Fibroblast of gingiva (primary cell): ENCODE measurements around the gene UBASH3B.
A peak's percentile ranks its signal among the peaks of the same experiment; 100 is the strongest.
"Not testable (repeated sequence)": the region's sequence is repeated elsewhere in the genome, so short reads cannot be mapped to it uniquely, and the experiment has no call there.

ENCODE experiments used
- DNase-seq: peaks from one replicate; pipeline ENCODE4 v3.0.0-alpha.2; 2011; ENCODE audit warnings: low read depth

The UBASH3B gene, protein sequence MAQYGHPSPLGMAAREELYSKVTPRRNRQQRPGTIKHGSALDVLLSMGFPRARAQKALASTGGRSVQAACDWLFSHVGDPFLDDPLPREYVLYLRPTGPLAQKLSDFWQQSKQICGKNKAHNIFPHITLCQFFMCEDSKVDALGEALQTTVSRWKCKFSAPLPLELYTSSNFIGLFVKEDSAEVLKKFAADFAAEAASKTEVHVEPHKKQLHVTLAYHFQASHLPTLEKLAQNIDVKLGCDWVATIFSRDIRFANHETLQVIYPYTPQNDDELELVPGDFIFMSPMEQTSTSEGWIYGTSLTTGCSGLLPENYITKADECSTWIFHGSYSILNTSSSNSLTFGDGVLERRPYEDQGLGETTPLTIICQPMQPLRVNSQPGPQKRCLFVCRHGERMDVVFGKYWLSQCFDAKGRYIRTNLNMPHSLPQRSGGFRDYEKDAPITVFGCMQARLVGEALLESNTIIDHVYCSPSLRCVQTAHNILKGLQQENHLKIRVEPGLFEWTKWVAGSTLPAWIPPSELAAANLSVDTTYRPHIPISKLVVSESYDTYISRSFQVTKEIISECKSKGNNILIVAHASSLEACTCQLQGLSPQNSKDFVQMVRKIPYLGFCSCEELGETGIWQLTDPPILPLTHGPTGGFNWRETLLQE

DNA sequence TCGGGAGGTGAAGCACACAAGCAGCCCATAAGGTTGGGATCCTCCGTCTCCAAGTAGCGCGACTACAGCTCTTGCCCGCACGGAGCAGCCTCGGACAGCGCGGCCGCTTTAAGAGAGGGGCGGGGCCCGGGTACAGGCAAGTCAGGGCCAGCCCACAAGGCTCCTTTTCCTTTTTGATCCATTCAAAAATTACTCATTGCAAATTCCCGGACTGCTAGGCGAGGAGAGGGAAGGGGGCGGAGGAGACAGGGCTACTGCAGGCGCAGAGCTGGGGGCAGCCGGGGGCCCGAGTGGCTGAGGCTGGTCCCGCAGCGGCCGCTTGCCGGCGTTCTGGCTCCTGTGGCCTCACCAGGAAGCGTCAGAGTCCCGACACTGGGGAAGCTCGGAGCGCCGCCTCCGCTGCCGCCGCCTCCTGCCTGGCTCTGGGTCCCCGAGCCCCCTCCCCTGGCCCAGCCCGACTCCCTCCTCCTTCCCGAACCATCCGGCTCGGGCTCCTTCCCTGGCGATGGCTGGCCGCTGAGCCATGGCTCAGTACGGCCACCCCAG is at the start of gene UBASH3B:
Gene UBASH3B, plus strand, starts transcription at position 196 of the 546 bp plus-strand sequence. Its CDS starts 328 bp downstream, at position 524.
- DNase-seq, result peak; percentile 82

DNA sequence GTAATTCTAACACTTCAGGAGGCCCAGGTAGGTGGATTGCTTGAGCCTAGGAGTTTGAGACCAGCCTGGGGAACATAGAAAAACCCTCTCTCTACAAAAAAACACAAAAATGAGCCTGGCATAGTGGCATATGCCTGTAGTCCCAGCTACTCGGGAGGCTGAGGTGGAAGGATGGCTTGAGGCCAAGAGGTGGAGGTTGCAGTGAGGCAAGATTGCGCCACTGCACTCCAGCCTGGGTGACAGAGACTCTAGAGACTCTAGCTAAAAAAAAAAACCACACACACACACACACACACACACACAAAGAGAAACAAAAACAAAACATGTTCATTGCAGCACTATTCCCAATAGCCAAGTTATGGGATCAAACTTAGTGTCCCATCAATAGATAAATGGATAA is 48.4 kb upstream of the UBASH3B start:
- not testable (repeated sequence) for DNase-seq

DNA sequence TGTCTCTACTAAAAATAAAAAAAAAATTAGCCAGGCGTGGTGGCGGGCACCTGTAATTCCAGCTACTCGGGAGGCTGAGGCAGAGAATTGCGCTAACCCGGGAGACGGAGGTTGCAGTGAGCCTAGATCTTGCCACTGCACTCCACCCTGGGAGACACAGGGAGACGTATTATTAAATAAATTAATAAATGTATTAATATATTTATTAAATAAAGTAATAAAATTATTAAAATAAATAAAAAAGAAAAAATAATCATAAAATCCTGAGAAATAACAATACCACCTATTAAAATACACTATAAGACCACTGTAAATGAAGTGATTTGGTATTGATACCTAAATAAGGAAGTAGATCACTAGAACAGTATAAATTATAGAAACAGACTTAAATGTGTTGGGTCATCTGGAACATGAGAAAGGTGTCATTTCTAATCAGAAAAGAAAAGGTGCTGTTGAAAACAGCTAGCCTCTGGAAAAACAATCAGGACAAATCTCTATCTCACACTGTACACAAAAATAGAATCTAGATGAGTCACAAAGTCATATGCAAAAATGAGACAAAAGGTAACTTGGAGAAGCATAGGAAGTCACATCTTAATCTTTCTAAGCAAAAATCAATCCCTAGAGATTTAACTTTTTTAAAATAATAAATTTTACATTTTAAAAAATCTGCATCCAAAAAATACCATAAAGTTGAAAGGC is 43.2 kb upstream of the UBASH3B start:
- DNase-seq, result no peak

DNA sequence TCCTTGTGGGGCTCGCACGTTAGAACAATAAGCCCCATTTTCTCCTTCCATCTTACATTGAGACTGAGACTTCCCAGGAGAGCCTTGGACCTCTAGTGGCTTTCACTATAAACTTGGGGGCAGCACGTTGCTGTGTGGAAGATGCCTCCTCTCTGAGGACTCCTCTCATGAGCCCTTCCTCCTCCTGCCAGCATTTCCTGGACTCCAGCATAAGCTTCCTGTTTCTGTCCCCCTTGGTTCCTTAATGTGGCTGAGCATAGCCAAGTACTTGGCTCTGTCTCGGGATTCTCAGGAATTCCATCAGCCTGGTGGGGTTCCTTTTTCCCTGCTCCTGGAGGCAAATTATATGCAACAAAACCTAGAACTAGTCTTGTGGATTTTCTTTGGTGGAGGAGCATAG is 38.8 kb upstream of the UBASH3B start:
- no peak for DNase-seq

DNA sequence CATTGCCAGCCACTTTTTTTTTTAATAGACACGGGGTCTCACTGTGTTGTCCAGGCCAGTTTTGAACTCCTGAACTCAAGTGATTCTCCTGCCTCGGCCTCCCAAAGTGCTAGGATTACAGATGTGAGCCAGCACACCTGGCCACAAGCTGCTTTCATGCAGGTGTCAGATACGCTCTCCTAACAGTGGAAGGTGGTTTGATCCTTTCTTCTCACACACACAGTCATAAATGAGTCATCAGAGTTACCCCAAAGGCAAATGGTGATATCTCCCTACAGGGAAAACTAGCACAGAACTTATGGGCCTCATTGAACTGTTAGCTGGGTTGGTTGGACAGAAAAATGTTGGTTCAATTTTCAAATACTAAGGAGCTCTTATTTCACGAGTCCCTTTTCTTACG is 38.2 kb upstream of the UBASH3B start:
- no peak for DNase-seq

DNA sequence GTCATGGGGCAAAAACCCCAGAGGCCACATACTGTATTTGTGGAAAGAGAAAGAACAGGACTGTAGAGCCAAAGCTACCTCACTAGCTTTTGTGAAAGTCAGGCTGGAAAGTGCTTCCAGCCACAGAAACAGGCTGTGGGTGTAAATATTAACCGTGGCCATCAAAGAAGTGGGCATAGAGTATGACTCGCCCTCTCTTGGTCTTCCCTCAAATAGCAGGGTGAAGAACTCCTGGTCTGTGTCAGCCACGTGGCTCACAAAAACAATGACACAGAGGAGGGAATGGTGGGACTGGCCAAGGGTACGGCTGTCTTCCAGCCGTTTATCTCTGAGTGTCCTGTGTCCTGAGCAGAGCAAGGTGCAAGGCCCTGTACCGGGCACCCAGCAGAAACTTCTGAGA is 37.6 kb upstream of the UBASH3B start:
- DNase-seq, result no peak

DNA sequence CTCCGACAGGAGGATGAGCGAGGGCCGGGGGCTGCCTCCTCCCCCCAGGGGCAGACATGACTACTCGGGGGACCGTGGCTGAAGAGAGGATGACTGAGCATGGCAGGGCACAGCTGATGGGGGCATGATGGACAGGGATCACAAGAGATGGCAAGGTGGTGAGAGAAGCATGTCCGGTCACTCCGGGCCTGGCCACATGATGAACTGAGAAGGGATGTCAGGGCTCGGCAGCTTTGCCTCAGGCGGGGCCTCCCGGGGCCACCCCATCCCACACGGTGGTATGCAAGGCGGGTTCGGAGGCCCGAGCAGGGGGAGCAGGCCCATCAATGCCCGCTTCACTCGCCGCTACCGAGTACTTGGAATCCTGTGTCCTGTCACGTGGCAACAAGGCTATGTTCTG is 36.6 kb upstream of the UBASH3B start:
- DNase-seq, result no peak

DNA sequence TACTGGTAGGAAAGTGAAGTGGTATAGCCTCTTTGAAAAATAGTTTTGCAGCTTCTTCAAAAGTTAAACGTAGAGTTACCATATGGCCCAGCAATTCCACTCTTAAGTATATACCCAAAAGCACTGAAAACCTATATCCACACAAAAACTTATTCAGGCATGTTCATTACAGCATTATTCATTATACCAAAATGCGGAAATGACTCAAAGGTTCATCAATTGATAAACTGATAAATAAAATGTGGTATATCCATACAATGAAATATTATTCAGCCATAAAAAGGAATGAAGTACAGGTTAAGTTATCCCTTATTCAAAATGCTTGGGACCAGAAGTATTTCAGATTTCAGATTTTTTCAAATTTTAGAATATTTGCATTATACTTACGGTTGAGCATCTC is 35.8 kb upstream of the UBASH3B start:
- no peak for DNase-seq

DNA sequence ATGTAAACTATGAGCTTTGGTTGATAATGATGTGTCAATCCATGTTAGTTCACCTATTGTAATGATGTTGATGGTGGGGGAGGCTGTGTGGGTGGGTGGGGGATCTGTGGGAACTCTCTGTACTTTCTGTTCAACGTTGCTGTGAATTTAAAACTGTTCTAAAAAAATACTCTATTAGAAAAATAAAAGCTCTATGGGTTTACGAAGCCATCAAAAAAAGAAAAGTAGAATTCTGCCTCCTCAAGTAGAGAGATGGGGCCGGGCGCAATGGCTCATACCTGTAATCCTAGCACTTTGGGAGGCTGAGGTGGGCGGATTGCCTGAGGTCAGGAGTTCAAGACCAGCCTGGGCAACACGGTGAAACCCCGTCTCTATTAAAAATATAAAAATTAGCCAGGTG is 30.0 kb upstream of the UBASH3B start:
- not testable (repeated sequence) for DNase-seq

DNA sequence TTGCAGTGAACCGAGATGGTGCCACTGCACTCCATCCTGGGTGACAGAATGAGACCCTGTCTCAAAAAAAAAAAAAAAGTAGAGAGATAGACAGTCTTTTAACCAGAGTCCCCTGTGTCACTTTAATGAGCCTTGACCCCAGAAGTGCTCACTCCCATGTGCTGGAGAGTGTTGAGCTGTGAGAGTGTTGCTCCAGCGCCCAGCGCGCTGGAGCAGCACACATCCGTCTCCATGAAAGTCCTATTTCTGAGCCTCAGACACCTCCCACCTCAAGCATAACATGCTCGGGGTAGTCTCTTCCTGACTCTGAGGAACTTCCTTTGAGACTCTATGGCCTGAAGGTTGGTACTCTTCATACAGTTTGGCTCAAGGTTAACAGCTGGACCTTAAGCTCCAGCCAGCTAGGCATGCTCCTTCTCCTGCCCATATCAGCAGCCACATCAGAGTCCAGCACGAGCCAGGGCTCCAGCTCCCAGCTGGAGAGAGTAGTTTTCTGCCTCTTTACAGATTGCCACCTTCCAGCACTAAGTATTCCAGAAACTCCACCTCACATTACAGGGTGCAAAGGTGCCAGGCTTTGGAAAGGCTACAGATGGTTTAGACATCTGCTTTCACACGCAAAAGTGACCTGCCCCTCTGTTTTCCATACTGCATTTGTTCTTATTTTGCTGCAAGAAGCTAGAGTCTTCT is 29.4 kb upstream of the UBASH3B start:
- no peak for DNase-seq

DNA sequence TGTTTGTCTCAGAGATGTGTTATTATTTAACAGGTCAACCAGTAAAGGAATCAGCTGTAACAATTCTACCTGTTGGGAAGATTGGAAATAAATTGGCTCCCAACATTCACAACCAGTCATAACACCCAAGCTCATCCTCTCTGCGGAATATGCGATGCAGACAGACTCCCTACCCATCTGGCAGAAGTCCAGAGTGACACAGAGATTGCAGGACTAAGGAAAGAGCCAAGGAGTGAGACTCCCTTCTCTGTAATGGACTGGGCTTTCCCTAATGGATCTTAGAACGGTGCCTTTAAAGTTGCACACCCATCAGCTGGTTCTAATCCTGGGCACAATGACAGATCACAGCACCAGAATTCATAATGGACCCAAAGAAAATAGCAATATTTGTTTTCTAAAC is 27.8 kb upstream of the UBASH3B start:
- DNase-seq, result no peak

DNA sequence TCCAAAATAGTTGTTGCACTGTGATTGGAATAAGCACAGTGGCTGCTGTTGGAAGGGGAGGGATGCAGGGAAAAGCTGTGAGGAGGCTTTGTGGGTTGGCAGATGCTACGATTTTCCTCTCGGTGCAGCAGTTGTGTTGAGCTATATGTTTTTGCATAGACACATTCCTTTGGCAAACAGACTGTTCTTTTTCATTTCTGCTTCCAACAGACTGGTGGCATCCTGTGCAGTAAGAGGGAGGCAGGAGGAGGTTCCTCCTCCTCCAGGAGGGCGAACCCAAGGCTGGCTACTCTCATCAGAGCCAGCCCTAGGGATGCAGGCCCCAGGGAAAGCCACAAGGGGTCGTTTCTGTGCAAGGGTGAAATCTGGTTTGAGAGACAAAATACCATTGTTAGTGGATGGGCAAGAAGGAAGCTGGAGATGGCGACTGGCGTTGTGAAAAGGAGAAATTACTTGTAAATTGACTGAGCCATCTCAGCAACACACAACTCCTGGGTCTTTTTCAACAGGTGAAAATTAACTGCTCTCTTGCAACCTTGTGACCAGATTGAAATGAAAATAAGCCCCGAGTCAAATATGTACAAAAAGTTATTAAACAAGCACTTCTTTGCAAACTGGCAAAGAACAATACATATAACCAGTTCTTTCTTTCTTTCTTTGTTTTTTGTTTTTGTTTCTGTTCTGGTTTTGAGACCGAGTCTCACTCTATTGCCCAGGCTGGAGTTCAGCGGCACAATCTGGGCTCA is 26.5 kb upstream of the UBASH3B start:
- peak; percentile 58 for DNase-seq

DNA sequence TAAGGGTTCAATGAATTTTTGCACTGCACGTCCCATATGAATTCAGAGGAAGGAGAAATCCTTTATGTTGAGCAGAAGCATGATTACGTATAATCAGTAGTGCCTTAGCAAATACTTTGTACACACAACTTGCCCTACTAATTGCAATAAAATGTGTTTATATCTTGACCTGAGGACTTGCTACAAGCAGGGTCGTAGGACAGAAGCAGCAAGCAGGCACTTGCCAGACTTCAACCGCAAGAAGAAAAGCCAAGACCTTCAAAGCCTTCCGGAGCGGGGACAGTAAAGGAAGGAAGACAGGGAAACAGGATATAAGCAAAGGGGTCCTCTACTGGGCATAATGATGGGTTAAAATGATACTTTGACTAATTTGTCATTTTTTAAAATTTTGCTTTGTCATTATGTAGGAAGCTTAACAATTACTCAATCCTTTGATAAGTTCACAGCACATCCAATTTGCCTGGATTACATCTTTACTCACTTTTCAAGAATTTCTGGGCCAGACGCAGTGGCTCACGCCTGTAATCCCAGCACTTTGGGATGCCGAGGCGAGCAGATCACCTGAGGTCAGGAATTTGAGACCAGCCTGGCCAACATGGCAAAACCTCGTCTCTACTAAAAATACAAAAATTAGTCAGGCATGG is 23.2 kb upstream of the UBASH3B start:
- no peak for DNase-seq

DNA sequence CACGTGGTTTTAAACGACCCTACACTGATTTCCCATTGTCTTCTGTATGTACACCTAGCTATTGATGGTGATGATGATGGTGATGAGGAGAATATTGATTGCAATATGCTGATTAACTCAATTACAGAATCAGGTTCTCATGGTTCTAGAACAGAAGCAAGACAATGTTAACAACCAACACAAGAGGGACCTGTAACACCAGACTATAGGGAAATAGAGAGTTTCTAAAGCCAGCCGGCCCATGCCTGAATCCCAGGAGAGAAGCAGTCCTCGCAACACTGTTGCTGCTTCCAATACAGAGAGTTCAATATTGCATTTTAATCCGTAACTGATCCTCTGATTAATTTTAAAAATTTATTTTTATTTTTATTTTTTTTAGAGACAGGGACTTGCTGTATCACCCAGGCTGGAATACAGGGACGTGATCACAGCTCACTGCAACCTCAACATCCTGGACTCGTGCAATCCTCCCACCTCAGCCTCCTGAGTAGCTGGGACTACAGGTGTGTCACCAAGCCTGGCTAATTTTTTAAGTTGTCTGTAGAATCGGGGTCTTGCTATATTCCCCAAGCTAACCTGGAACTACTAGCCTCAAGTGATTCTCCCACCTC is 22.2 kb upstream of the UBASH3B start:
- peak; percentile 71 for DNase-seq

DNA sequence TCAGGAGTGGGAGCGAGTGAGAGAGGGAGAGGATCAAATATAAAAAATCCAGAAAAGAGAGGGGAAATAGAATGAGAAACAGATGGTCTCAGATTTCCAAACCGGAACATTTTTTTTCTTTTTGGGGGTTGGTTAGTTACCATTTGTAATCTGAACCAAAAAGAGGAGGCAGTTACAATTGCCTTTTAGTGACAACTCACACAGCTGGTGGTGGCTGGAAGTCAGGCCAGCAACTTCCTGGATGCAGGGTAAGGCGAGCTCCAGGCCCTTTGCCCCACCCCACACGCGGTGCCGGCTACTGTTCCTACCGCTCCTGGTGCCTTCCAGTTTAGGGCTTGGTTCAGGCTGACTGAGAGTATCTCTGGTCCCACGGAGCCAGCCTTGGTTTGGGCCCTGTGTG is 21.0 kb upstream of the UBASH3B start:
- DNase-seq, result peak; percentile 92

DNA sequence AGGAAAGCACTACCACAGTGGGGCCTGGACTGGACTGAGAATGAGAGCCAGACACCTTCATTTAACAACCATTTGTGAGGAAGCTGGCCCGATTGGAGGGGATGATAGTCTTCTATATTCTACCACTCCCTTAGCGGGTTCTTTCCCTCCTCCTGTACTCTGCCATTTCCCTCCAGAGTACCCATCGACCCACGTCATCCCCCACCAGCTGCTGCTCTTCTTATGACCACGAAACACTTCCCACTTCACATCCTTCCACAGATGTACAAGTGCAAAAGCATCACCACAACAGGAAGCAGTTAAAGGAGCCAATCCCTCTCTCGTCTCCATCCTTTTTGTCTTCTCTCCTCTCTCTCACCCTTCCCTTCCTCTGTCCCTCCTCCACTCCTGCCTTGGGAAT is 18.0 kb upstream of the UBASH3B start:
- no peak for DNase-seq

DNA sequence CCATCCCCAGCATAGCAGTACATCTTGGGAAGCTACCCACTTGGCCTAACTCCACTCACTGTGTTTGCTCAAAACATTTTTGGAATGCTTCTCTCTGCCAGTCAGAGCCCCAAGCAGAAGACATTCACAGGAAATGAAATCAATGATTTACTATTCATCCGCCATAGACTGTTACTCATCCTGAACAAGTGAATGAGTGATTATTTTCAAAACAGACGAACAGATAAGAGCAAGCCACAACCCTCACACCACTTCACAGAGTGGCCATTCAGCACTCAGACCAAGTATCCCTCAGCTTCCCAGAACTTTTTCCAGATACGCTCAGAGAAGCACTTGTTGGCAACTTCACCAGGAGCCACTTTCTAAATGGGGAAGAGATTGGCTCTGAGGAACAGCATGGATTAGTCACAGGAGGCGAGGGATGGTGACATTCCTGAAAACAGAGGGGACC is 13.0 kb upstream of the UBASH3B start:
- DNase-seq, result peak; percentile 83

DNA sequence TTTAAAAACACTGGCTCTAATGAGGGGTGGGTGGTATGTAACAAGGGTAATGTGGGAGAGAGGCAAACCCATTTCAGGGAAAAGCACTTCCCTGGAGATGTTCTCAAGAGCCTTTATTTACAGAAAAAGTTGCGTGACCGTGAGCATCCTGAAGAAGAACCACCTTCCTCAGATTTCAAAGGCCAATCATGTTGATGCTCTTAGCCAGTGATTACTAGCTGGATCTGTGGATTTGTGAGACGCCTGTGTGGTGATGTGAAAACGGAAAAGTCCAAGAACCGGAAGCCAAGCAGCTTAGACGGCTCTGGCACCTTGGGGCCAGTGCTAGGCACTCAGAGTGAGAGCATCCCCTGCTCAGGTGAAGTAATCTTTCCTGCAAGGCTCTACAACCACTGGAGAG is 12.6 kb upstream of the UBASH3B start:
- no peak for DNase-seq

DNA sequence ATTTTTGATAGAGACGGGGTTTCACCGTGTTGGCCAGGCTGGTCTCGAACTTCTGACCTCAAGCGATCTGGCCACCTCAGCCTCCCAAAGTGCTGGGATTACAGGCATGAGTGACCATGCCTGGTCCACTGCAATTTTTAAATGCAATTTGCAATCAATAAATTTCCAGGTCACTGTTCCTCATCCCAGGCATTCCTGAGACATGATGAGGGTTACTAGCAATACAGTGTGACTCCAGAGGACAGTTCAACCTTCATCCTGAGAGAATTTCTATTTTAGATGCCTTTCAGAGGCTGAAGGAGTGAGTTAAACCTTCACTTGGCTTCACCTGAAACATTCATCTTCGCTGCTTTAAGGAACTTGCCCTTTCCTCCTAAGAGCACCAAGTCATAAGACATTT is 9.7 kb upstream of the UBASH3B start:
- DNase-seq, result no peak
